HEK293 (cell line): ENCODE data around the gene MS4A18.

Experiments used
- GLIS1 ChIP-seq: fragments of 450-650 bp; formaldehyde crosslinking; IDR thresholded peaks from 2 replicates; pipeline ENCODE4 v1.5.1; 2016; ENCODE audit warnings: missing biosample characterization, missing genetic modification characterization
- YY1 ChIP-seq: fragments of 450-650 bp; formaldehyde crosslinking; IDR thresholded peaks from 2 replicates; pipeline ENCODE4 v1.5.1; 2018; ENCODE audit warnings: missing biosample characterization, missing genetic modification characterization
- ZBTB17 ChIP-seq: fragments of 450-650 bp; formaldehyde crosslinking; IDR thresholded peaks from 2 replicates; pipeline ENCODE4 v1.5.1; 2016; ENCODE audit warnings: missing biosample characterization, missing genetic modification characterization
- ZBTB7A ChIP-seq: fragments of 450-650 bp; formaldehyde crosslinking; IDR thresholded peaks from 2 replicates; pipeline ENCODE4 v1.5.1; 2016; ENCODE audit warnings: low read depth, missing biosample characterization, missing genetic modification characterization
- ZNF223 ChIP-seq: fragments of 450-650 bp; formaldehyde crosslinking; IDR thresholded peaks from 2 replicates; pipeline ENCODE4 v1.5.1; 2016; ENCODE audit warnings: missing biosample characterization, missing genetic modification characterization
- ZNF239 ChIP-seq: fragments of 450-650 bp; formaldehyde crosslinking; IDR thresholded peaks from 2 replicates; pipeline ENCODE4 v1.5.1; 2016; ENCODE audit warnings: missing biosample characterization, missing genetic modification characterization
- ZNF274 ChIP-seq, 2 experiments: fragments of 200-500 bp in 1 of 2; fragments of 450-650 bp in 1 of 2; sonication (Bioruptor generic) in 1 of 2; formaldehyde crosslinking in 1 of 2; IDR thresholded peaks; 2 replicates each; pipeline versions ENCODE4 v1.5.1 to v1.6.1; 2014 to 2016; ENCODE audit warnings: borderline replicate concordance in 1 of 2, inconsistent platforms in 1 of 2, low read length in 1 of 2, missing biosample characterization in 1 of 2, missing genetic modification characterization in 1 of 2
- ZNF324 ChIP-seq: fragments of 450-650 bp; formaldehyde crosslinking; IDR thresholded peaks from 2 replicates; pipeline ENCODE4 v1.5.1; 2016; ENCODE audit warnings: missing biosample characterization, missing genetic modification characterization
- ZNF416 ChIP-seq: fragments of 450-650 bp; formaldehyde crosslinking; IDR thresholded peaks from 2 replicates; pipeline ENCODE4 v1.5.1; 2016; ENCODE audit warnings: missing biosample characterization, missing genetic modification characterization
- ZNF48 ChIP-seq: fragments of 450-650 bp; formaldehyde crosslinking; IDR thresholded peaks from 2 replicates; pipeline ENCODE4 v1.5.1; 2016; ENCODE audit warnings: missing biosample characterization, missing genetic modification characterization
- ZNF785 ChIP-seq: fragments of 450-650 bp; formaldehyde crosslinking; IDR thresholded peaks from 2 replicates; pipeline ENCODE4 v1.5.1; 2016; ENCODE audit warnings: missing biosample characterization, missing genetic modification characterization
- TF ChIP-seq, protein P1 (sequence below): fragments of 450-650 bp; formaldehyde crosslinking; IDR thresholded peaks from 2 replicates; pipeline ENCODE4 v1.5.1; 2016; ENCODE audit warnings: missing biosample characterization, missing genetic modification characterization
- TF ChIP-seq, protein P2 (sequence below): fragments of 450-650 bp; IDR thresholded peaks from 2 replicates; pipeline ENCODE4 v1.5.1; 2018; ENCODE audit warnings: missing biosample characterization, missing genetic modification characterization
- TF ChIP-seq, protein P3 (sequence below): fragments of 450-650 bp; formaldehyde crosslinking; IDR thresholded peaks from 2 replicates; pipeline ENCODE4 v1.5.1; 2016; ENCODE audit warnings: missing biosample characterization, missing genetic modification characterization

DNA sequence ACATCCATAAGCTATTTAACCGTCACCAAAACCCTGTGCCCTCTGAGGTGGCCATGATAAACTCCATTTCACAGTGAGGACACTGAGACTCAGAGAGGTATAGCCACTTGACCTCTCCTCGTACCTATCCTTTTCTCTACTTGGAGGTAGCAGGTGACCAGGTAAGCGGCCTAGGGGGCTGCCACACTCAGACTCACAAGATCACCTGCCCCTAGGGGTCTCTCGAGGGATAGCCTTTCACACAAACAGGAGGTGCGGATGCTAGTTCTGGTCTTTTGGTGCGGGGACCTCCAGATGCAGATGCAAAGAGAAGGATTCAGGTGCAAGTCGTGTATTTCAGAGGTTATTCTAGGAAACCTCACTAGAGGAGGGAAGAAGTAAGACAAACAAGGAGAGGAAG is 14.6 kb downstream of the MS4A18 start:
- TF ChIP-seq ZNF416 (tag by site-specific recombination): no peak
- TF ChIP-seq, protein P1, sequence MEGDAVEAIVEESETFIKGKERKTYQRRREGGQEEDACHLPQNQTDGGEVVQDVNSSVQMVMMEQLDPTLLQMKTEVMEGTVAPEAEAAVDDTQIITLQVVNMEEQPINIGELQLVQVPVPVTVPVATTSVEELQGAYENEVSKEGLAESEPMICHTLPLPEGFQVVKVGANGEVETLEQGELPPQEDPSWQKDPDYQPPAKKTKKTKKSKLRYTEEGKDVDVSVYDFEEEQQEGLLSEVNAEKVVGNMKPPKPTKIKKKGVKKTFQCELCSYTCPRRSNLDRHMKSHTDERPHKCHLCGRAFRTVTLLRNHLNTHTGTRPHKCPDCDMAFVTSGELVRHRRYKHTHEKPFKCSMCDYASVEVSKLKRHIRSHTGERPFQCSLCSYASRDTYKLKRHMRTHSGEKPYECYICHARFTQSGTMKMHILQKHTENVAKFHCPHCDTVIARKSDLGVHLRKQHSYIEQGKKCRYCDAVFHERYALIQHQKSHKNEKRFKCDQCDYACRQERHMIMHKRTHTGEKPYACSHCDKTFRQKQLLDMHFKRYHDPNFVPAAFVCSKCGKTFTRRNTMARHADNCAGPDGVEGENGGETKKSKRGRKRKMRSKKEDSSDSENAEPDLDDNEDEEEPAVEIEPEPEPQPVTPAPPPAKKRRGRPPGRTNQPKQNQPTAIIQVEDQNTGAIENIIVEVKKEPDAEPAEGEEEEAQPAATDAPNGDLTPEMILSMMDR: no peak
- TF ChIP-seq ZNF274 (IDR thresholded peaks at IDR 0.05; ENCODE audit: low read length): no peak
- TF ChIP-seq ZNF274 (tag by site-specific recombination; IDR thresholded peaks at IDR 0.05; ENCODE audit: borderline replicate concordance): no peak
- TF ChIP-seq ZBTB17 (tag by site-specific recombination): no peak
- no peak for TF ChIP-seq ZBTB7A
- TF ChIP-seq, protein P2, sequence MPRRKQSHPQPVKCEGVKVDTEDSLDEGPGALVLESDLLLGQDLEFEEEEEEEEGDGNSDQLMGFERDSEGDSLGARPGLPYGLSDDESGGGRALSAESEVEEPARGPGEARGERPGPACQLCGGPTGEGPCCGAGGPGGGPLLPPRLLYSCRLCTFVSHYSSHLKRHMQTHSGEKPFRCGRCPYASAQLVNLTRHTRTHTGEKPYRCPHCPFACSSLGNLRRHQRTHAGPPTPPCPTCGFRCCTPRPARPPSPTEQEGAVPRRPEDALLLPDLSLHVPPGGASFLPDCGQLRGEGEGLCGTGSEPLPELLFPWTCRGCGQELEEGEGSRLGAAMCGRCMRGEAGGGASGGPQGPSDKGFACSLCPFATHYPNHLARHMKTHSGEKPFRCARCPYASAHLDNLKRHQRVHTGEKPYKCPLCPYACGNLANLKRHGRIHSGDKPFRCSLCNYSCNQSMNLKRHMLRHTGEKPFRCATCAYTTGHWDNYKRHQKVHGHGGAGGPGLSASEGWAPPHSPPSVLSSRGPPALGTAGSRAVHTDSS (tag by site-specific recombination): no peak
- TF ChIP-seq ZNF239 (tag by site-specific recombination): no peak
- TF ChIP-seq GLIS1 (tag by site-specific recombination): no peak
- TF ChIP-seq ZNF324: no peak
- TF ChIP-seq, protein P3, sequence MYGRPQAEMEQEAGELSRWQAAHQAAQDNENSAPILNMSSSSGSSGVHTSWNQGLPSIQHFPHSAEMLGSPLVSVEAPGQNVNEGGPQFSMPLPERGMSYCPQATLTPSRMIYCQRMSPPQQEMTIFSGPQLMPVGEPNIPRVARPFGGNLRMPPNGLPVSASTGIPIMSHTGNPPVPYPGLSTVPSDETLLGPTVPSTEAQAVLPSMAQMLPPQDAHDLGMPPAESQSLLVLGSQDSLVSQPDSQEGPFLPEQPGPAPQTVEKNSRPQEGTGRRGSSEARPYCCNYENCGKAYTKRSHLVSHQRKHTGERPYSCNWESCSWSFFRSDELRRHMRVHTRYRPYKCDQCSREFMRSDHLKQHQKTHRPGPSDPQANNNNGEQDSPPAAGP (tag by site-specific recombination): no peak
- no peak for TF ChIP-seq ZNF223 (tag by site-specific recombination)
- TF ChIP-seq YY1: no peak
- no peak for TF ChIP-seq ZNF48 (tag by site-specific recombination)
- TF ChIP-seq ZNF785 (tag by site-specific recombination): no peak
